DMS153 treated with DMSO at 0.1 percent for 48 hours (cell line): ENCODE measurements around the gene TCERG1L.

Experiments
- DNase-seq: peaks from one replicate; lab custom pipeline; 2025; ENCODE audit not compliant: unreplicated experiment; lab: John Stamatoyannopoulos, UW

TCERG1L gene

GRCh38 chr10:131075218-131075770, 236.2 kb downstream of the TCERG1L start:
- DNase-seq = no peak

GRCh38 chr10:131074682-131075081, 236.8 kb downstream of the TCERG1L start:
- DNase-seq = no peak

GRCh38 chr10:131073469-131074035, 238.0 kb downstream of the TCERG1L start:
- no peak for DNase-seq

- DNase-seq = no peak
These were observed 238.7 kb downstream of the TCERG1L start for GRCh38 chr10:131072651-131073468.

- DNase-seq = no peak
These were observed 239.8 kb downstream of the TCERG1L start for GRCh38 chr10:131071721-131072120.

- DNase-seq = no peak
These were observed 240.7 kb downstream of the TCERG1L start for GRCh38 chr10:131070856-131071255.

- peak; percentile 32 for DNase-seq
These were observed 242.8 kb downstream of the TCERG1L start for GRCh38 chr10:131068760-131069159.

- no peak for DNase-seq
These were observed 243.2 kb downstream of the TCERG1L start for GRCh38 chr10:131068311-131068710.

GRCh38 chr10:131067690-131068089, 243.8 kb downstream of the TCERG1L start:
- no peak for DNase-seq

- no peak for DNase-seq
These were observed 245.7 kb downstream of the TCERG1L start for GRCh38 chr10:131065673-131066305.

GRCh38 chr10:131063311-131063710, 248.2 kb downstream of the TCERG1L start:
- DNase-seq = no peak

GRCh38 chr10:131062621-131063260, 248.8 kb downstream of the TCERG1L start:
- no peak for DNase-seq

- no peak for DNase-seq
These were observed 250.3 kb downstream of the TCERG1L start for GRCh38 chr10:131061216-131061615.

- no peak for DNase-seq
These were observed 251.6 kb downstream of the TCERG1L start for GRCh38 chr10:131059881-131060280.

- DNase-seq = no peak
These were observed 252.7 kb downstream of the TCERG1L start for GRCh38 chr10:131058799-131059198.

- DNase-seq = no peak
These were observed 254.7 kb downstream of the TCERG1L start for GRCh38 chr10:131056781-131057180.

GRCh38 chr10:131056091-131056579, 255.4 kb downstream of the TCERG1L start:
- DNase-seq = no peak

GRCh38 chr10:131055437-131055836, 256.1 kb downstream of the TCERG1L start:
- no peak for DNase-seq

- no peak for DNase-seq
These were observed 258.3 kb downstream of the TCERG1L start for GRCh38 chr10:131053192-131053591.

GRCh38 chr10:131050162-131050766, 261.3 kb downstream of the TCERG1L start:
- DNase-seq = no peak

GRCh38 chr10:131049016-131049415, 262.5 kb downstream of the TCERG1L start:
- DNase-seq = no peak
